HG02970 (cell line): Measurements from ENCODE around the gene ELF1.

ENCODE experiments used
- ATAC-seq: cut with Tn5 transposase; IDR thresholded peaks from one replicate; pipeline ENCODE4 v1.9.1; 2021; ENCODE audit warnings: mild to moderate bottlenecking, moderate library complexity, moderate number of reproducible peaks; ENCODE audit not compliant: unreplicated experiment, low FRiP score

The ELF1 gene

GRCh38 chr13:41008349-41008980, 10.7 kb downstream of the ELF1 start:
- no peak for ATAC-seq

- no peak for ATAC-seq
These were observed 11.4 kb downstream of the ELF1 start for GRCh38 chr13:41007744-41008128.

- no peak for ATAC-seq
These were observed 12.0 kb downstream of the ELF1 start for GRCh38 chr13:41006978-41007743.

- ATAC-seq, result no peak
These were observed 12.8 kb downstream of the ELF1 start for GRCh38 chr13:41006306-41006705.

GRCh38 chr13:41005704-41006103, 13.4 kb downstream of the ELF1 start:
- no peak for ATAC-seq

GRCh38 chr13:41004875-41005693, 14.0 kb downstream of the ELF1 start:
- ATAC-seq, result no peak

GRCh38 chr13:41002606-41003005, 16.5 kb downstream of the ELF1 start:
- ATAC-seq, result no peak

GRCh38 chr13:41001695-41002094, 17.4 kb downstream of the ELF1 start:
- ATAC-seq, result no peak

- ATAC-seq, result no peak
These were observed 19.7 kb downstream of the ELF1 start for GRCh38 chr13:40999416-40999815.

- no peak for ATAC-seq
These were observed 22.6 kb downstream of the ELF1 start for GRCh38 chr13:40996426-40997092.

- ATAC-seq, result no peak
These were observed 23.1 kb downstream of the ELF1 start for GRCh38 chr13:40995997-40996396.

GRCh38 chr13:40994581-40995230, 24.4 kb downstream of the ELF1 start:
- ATAC-seq, result no peak

- ATAC-seq, result no peak
These were observed 25.1 kb downstream of the ELF1 start for GRCh38 chr13:40993987-40994386.

- ATAC-seq, result no peak
These were observed 26.2 kb downstream of the ELF1 start for GRCh38 chr13:40992678-40993518.

- ATAC-seq, result no peak
These were observed 31.4 kb downstream of the ELF1 start for GRCh38 chr13:40987606-40988280.

- ATAC-seq, result no peak
These were observed 32.8 kb downstream of the ELF1 start for GRCh38 chr13:40986101-40986856.

- ATAC-seq, result no peak
These were observed 33.6 kb downstream of the ELF1 start for GRCh38 chr13:40985381-40986100.
